DOHH2 (cell line): ENCODE results near the gene TRERF1.

ENCODE experiments used
- EZH2phosphoT487 ChIP-seq: fragments of 200-600 bp; sonication (generic); IDR thresholded peaks from 2 replicates; pipeline ENCODE4 v1.6.1; 2017; ENCODE audit warnings: borderline replicate concordance, mild to moderate bottlenecking, antibody characterized with exemption, low read length, moderate library complexity, mixed read lengths
- TF ChIP-seq, protein P1 (sequence below): fragments of 200-600 bp; sonication (generic); IDR thresholded peaks from one replicate; pipeline ENCODE4 v1.5.1; 2014; ENCODE audit warnings: antibody characterized with exemption, mild to moderate bottlenecking, low read depth, low read length; ENCODE audit not compliant: poor library complexity, severe bottlenecking

DNA sequence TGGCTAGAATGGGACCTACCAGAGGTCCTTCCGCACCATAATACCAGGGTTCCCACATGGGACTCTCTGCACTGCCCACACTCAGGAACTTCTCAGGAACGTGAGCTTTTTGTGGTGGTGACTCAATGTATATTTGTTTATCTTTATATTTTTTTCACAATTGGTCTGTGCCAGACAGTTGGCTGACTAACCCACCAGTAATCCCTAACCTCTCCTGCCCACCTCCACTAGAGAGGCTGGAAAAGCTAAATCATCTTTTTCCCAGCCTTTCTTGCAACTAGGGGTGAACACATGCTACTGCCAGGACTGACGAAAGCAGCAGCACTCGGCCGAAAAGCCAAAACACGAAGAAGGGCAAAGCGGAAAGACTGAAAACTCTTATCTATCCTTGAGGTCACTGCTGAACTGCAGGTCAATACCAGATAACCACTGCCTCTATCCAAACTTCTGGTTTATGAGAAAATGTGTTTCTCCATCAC is 112.9 kb downstream of the TRERF1 start:
- TF ChIP-seq, protein P1, sequence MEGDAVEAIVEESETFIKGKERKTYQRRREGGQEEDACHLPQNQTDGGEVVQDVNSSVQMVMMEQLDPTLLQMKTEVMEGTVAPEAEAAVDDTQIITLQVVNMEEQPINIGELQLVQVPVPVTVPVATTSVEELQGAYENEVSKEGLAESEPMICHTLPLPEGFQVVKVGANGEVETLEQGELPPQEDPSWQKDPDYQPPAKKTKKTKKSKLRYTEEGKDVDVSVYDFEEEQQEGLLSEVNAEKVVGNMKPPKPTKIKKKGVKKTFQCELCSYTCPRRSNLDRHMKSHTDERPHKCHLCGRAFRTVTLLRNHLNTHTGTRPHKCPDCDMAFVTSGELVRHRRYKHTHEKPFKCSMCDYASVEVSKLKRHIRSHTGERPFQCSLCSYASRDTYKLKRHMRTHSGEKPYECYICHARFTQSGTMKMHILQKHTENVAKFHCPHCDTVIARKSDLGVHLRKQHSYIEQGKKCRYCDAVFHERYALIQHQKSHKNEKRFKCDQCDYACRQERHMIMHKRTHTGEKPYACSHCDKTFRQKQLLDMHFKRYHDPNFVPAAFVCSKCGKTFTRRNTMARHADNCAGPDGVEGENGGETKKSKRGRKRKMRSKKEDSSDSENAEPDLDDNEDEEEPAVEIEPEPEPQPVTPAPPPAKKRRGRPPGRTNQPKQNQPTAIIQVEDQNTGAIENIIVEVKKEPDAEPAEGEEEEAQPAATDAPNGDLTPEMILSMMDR: no peak
- no peak for TF ChIP-seq EZH2phosphoT487
